ENCODE results near the gene NNAT.

Gene NNAT

DNA sequence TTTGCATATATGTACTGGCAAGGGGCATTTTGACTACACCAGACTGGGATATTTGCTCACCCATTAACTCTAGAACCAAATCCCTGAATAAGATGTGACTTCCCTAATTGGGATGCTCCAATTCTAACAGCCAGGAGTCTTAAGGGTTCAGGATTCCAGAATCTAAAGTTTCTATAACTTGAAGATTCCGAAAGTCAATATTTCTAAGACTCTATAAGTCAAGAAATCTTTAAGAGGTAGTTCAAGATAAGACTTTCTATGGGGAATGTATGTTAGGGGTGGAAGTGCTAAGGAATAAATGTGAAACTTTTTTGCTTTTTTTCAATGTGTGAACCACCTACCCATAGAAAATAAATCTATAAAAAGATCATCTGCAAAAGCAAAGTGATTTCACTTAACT lies 49.4 kb downstream of the NNAT start:
- TF ChIP-seq, protein P1, sequence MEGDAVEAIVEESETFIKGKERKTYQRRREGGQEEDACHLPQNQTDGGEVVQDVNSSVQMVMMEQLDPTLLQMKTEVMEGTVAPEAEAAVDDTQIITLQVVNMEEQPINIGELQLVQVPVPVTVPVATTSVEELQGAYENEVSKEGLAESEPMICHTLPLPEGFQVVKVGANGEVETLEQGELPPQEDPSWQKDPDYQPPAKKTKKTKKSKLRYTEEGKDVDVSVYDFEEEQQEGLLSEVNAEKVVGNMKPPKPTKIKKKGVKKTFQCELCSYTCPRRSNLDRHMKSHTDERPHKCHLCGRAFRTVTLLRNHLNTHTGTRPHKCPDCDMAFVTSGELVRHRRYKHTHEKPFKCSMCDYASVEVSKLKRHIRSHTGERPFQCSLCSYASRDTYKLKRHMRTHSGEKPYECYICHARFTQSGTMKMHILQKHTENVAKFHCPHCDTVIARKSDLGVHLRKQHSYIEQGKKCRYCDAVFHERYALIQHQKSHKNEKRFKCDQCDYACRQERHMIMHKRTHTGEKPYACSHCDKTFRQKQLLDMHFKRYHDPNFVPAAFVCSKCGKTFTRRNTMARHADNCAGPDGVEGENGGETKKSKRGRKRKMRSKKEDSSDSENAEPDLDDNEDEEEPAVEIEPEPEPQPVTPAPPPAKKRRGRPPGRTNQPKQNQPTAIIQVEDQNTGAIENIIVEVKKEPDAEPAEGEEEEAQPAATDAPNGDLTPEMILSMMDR (IDR thresholded peaks at IDR 0.05; ENCODE audit: control insufficient read depth, extremely low read depth, insufficient read depth): no peak
- H3K4me3 ChIP-seq (ENCODE audit: low read depth, low read length): no peak overlapping the region
- DNase-seq (ENCODE audit: low read depth): no peak

DNA sequence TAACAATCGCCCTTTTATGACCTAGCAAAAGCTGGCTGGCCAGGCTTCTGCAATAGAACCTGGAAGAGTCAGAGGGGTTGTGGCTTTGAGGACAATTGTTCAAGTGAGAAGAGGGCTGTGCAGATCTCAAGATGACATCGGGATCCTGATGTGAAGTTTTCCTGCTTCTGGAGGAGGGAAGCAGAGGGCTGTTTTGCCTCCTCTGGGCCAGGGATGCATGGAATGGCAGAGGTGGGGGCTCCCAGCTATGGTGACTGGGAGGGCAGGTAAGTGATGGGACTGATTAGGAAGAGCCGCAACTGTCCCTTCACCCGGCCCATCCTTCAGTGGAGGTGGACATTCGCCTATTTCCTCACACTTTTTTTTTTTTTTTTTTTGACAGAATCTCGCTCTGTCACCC lies 50.0 kb downstream of the NNAT start:
- TF ChIP-seq, protein P1 (IDR thresholded peaks at IDR 0.05; ENCODE audit: control insufficient read depth, extremely low read depth, insufficient read depth): no peak
- DNase-seq (ENCODE audit: low read depth): no peak

More for the DNA sequence above, 50.0 kb downstream of the NNAT start:
- no peak overlapping the region for H3K4me3 ChIP-seq (ENCODE audit: low read depth, low read length)

Data from LNCaP clone FGC (cell line).